ENCODE results near the gene SPATA20. TPM values are rescaled to one million over a fixed set of nuclear protein-coding genes. Genes with fewer than 3 reads are reported as not detected.

Gene SPATA20
- total RNA-seq, 3 donors from 2014 or later = 52.4 to 62.3 (median 58.4) TPM

- no peaks in the 10 kb centered on the region for H3K27me3 ChIP-seq
- no peaks in the 10 kb centered on the region for H3K9me3 ChIP-seq
- DNase-seq (ENCODE audit: low spot score in 2 of 2) = no peak
- no peak for TF ChIP-seq CTCF (IDR thresholded peaks at IDR 0.05)
- TF ChIP-seq POLR2AphosphoS5 (IDR thresholded peaks at IDR 0.05) = no peak
- TF ChIP-seq POLR2A (IDR thresholded peaks at IDR 0.05) = no peak
- no peaks in the 10 kb centered on the region for H3K4me1 ChIP-seq
- no peaks in the 10 kb centered on the region for H3K36me3 ChIP-seq
- H3K27ac ChIP-seq = no peak overlapping the region
- intact Hi-C loops (cut with DNase I; ENCODE audit: low total_unique reads) = no loop called here
- H3K4me3 ChIP-seq = no peak overlapping the region
Measured at GRCh38 chr17:50583641-50584040, 36.7 kb downstream of the SPATA20 start.

DNA sequence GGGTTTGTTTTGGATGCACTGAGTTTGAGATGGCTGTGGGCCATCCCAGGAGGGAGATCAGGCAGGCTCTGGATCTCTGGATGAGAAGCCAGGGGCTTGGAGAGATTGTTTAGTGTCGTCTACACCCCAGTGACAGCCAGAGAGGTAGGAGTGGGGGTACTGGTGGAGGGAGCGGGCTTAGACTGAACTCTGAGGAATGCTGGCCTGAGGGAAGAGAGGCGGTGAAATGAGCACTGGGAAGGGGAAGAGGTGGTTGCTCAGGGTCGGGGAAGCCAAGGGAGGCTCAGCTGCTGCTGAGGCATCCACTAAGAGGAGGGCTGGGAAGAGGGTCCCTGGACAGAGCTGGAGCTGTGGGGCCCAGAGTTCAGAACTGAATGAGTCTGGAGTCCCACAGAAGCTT is 37.1 kb downstream of the SPATA20 start:
- Histone ChIP-seq H3K9me3 (no peaks in the 10 kb centered on the region), H3K4me3 (no peak overlapping the region), H3K27ac (no peak overlapping the region), H3K27me3 (no peaks in the 10 kb centered on the region), H3K36me3 (no peaks in the 10 kb centered on the region), H3K4me1 (no peaks in the 10 kb centered on the region)
- intact Hi-C loops (cut with DNase I; ENCODE audit: low total_unique reads) = no loop called here
- TF ChIP-seq CTCF (IDR thresholded peaks at IDR 0.05) (no peak), POLR2A (IDR thresholded peaks at IDR 0.05) (no peak), POLR2AphosphoS5 (IDR thresholded peaks at IDR 0.05) (no peak)
- no peak for DNase-seq (ENCODE audit: low spot score in 2 of 2)

GRCh38 chr17:50584749-50585148 is 37.8 kb downstream of the SPATA20 start:
- Histone ChIP-seq H3K27me3 (no peaks in the 10 kb centered on the region), H3K4me3 (no peak overlapping the region), H3K4me1 (no peaks in the 10 kb centered on the region), H3K36me3 (no peaks in the 10 kb centered on the region), H3K9me3 (no peaks in the 10 kb centered on the region), H3K27ac (no peak overlapping the region)
- intact Hi-C loops (cut with DNase I; ENCODE audit: low total_unique reads) = no loop called here
- TF ChIP-seq POLR2A (IDR thresholded peaks at IDR 0.05) (no peak), CTCF (IDR thresholded peaks at IDR 0.05) (no peak), POLR2AphosphoS5 (IDR thresholded peaks at IDR 0.05) (no peak)
- no peak for DNase-seq (ENCODE audit: low spot score in 2 of 2)

DNA sequence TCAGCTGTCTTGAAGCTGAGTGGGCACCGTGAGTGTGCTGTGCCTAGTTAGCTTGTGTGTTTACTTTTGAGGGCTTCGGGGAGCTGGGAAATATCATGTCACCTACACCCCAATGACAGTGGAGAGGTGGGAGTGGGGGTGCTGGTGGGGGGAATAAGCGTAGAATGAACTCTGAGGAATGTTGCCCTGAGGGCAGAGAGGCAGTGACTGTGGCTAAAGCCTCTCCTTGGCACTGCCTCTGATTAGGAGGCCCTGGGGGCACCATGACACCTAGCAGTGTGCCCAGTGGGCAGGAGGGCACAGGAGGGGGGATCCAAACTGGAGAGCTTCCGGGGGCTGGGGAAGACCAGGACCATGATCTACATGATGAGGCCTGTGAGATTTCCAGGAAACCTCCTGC is 38.4 kb downstream of the SPATA20 start:
- no peak overlapping the region for H3K4me3 ChIP-seq
- no peak for TF ChIP-seq CTCF (IDR thresholded peaks at IDR 0.05)
- TF ChIP-seq POLR2AphosphoS5 (IDR thresholded peaks at IDR 0.05) = no peak
- TF ChIP-seq POLR2A (IDR thresholded peaks at IDR 0.05) = no peak
- no peak overlapping the region for H3K27ac ChIP-seq
- no peak for DNase-seq (ENCODE audit: low spot score in 2 of 2)
- H3K4me1 ChIP-seq = no peaks in the 10 kb centered on the region
- H3K36me3 ChIP-seq = no peaks in the 10 kb centered on the region
- no peaks in the 10 kb centered on the region for H3K9me3 ChIP-seq
- H3K27me3 ChIP-seq = no peaks in the 10 kb centered on the region
- intact Hi-C loops (cut with DNase I; ENCODE audit: low total_unique reads) = no loop called here

DNA sequence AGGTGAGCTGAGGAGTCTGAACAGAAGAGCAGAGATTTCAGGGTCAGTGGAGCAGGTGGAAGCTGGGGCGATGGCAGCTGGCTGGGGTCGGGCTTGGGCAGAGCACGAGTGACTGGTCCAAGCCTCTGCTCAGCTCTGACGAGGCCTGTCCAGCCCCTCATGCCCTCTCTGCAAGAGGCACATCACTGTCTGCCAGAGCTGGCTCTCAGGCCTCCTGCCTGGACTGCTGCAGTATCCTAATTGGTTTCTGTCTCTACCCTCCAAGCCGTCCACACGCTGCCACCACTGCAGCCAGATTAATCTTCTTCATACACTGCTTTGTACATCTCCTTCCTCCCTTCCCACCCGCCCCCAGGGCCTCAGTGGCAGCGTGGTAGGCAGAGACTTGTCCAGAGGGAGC is 38.9 kb downstream of the SPATA20 start:
- Histone ChIP-seq H3K27ac (no peak overlapping the region), H3K4me3 (no peak overlapping the region), H3K9me3 (no peaks in the 10 kb centered on the region), H3K36me3 (no peaks in the 10 kb centered on the region), H3K27me3 (no peaks in the 10 kb centered on the region), H3K4me1 (no peaks in the 10 kb centered on the region)
- DNase-seq (ENCODE audit: low spot score in 2 of 2) = no peak
- intact Hi-C loops (cut with DNase I; ENCODE audit: low total_unique reads) = no loop called here
- no peak for TF ChIP-seq POLR2AphosphoS5 (IDR thresholded peaks at IDR 0.05)
- no peak for TF ChIP-seq CTCF (IDR thresholded peaks at IDR 0.05)
- no peak for TF ChIP-seq POLR2A (IDR thresholded peaks at IDR 0.05)
